Astrocyte of the spinal cord (primary cell): ENCODE measurements around the gene PRDM2.

Experiments used
- DNase-seq: peaks from one replicate; pipeline ENCODE4 v3.0.0; 2011; ENCODE audit warnings: low read depth, low spot score
- H3K4me3 ChIP-seq: 2 replicates; pipeline ENCODE4 v1.5.1; 2011; ENCODE audit warnings: low read depth, mild to moderate bottlenecking, low read length, moderate library complexity
- CTCF ChIP-seq: IDR thresholded peaks from 2 replicates; pipeline ENCODE4 v1.5.1; 2012; ENCODE audit warnings: low read depth, mild to moderate bottlenecking, low read length, inconsistent platforms
- in situ Hi-C: cut with HindIII; loops from 2 replicates; pipeline ENCODE4 v1.10.0; 2017; ENCODE audit warnings: low sequenced_read_pairs

Gene PRDM2

GRCh38 chr1:13873032-13873431, 173.0 kb downstream of the PRDM2 start:
- no peak for DNase-seq
- H3K4me3 ChIP-seq, result no peak overlapping the region
- no peak for TF ChIP-seq CTCF
- in situ Hi-C loops, result no loop called here
